ENCODE data around the gene SLC39A13. TPM values are rescaled to one million over a fixed set of nuclear protein-coding genes. Genes with fewer than 3 reads are reported as not detected.

SLC39A13 gene
- 10 to 100 TPM; 20.2 to 23.4 TPM for total RNA-seq
- polyA plus RNA-seq: 39.4 TPM

DNA sequence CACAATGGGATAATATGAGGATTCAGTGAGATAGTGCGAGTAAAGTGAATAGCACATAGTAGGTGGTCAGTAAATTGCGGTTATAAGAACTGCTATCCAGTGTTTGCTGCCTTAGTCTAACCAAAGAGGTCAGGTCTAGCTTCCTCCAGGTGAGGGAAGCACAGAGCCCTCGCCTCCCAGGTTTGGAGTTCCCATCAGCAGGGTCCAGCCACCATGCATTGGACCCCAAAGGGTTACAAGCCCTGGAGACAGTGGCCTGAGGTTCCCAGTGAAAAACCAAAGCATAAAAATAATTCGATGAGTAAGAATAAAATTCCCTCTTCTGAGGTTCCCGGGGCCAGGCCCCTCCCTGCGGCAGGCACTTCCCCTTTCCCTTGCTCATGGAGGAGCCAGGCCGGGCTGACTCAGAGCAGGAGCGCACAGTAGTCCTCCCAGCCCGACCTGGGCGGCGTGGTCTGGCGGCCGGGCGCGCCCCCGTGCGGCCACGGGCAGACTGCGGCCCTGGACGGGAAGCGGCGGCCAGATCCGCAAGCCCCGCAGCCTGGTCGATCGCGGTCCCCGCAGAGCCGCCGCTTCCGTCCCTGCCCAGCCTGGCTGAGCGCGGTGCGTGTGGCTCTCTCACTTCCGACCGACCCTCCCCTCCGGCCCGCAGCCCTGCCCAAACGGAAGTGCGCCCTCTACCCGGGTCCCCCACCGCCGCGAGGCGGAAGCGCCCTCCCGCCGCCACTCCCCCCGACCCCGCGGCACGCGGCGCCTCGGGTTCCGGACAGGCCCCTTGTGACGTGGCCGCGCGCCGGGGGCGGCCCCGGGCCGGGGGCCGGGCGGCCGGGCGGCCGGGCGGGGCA is at the start of gene SLC39A13:
Gene SLC39A13, plus strand, starts transcription at position 845 of the 845 bp plus-strand sequence. CDS start 1,505 bp downstream, outside the sequence.
- Mint-ChIP-seq H3K27me3 (no peaks in the 10 kb centered on the region), H3K36me3 (peaks cover 0 to 13% (median 0%) of the 10 kb centered on the region in 3 donors), H3K27ac (peak within 1 kb of the TSS; percentile 88 to 98 (median 94)), H3K4me3 (peak within 1 kb of the TSS; percentile 87 to 96 (median 91)), H3K9me3 (no peaks in the 10 kb centered on the region), H3K4me1 (peaks cover 15 to 32% (median 19%) of the 10 kb centered on the region in 3 donors)
- no peaks in the 10 kb centered on the region for H3K9me3 ChIP-seq (ENCODE audit: low read length)
- CTCF ChIA-PET: interaction anchor here (0.9 to 7.1 kb wide), 9 partner anchors 15 to 231 kb away, joined by 3 to 129 read pairs (median 4); partner anchors contain the start of genes ACP2 and ARFGAP2
- peak; percentile 85 to 92 (median 89) for DNase-seq
- H3K4me3 ChIP-seq (ENCODE audit: low read length): peak within 1 kb of the TSS; percentile 72
- H3K27ac ChIP-seq (ENCODE audit: low read depth, low read length): peak within 1 kb of the TSS; percentile 69
- H3K27me3 ChIP-seq (ENCODE audit: insufficient read depth, low read length, poor library complexity, severe bottlenecking): no peaks in the 10 kb centered on the region
- no peaks in the 10 kb centered on the region for H3K36me3 ChIP-seq (ENCODE audit: insufficient read depth, low read length)
- POLR2A ChIA-PET: interaction anchor here (0.6 kb wide), 1 partner anchor 235 kb away, joined by 6 read pairs; no protein-coding TSS in a partner anchor
- H3K4me1 ChIP-seq (ENCODE audit: insufficient read depth, low read length): peaks cover 19% of the 10 kb centered on the region

DNA sequence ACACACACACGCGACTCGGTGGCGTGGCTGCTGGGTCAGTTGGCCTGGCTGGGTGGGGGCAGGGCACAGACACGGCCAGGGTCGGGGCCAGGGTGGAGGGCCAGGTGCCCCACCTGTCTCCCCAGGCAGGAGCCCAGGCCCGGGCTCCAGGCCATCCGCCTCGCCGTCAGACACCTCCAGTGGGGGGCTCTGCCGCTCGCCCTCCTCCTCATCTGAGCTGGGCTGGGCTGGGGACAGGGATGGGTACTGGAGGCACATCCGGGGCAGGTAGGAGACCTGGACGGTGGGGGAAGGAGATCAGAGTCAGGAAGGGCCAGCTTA is 49.7 kb upstream of the SLC39A13 start:
- Histone ChIP-seq H3K27ac (ENCODE audit: low read depth, low read length) (no peak overlapping the region), H3K27me3 (ENCODE audit: insufficient read depth, low read length, poor library complexity, severe bottlenecking) (no peaks in the 10 kb centered on the region), H3K36me3 (ENCODE audit: insufficient read depth, low read length) (no peaks in the 10 kb centered on the region), H3K4me1 (ENCODE audit: insufficient read depth, low read length) (no peaks in the 10 kb centered on the region), H3K9me3 (ENCODE audit: low read length) (no peaks in the 10 kb centered on the region), H3K4me3 (ENCODE audit: low read length) (no peak overlapping the region)
- Mint-ChIP-seq H3K4me1 (peaks cover 0 to 2% (median 0%) of the 10 kb centered on the region in 3 donors), H3K27me3 (no peaks in the 10 kb centered on the region), H3K4me3 (no peak overlapping the region), H3K36me3 (no peaks in the 10 kb centered on the region), H3K9me3 (no peaks in the 10 kb centered on the region), H3K27ac (no peak overlapping the region)
- DNase-seq: no peak
- POLR2A ChIA-PET: no interaction called here
- CTCF ChIA-PET: no interaction called here

- ChIA-PET CTCF (no interaction called here), POLR2A (no interaction called here)
- Mint-ChIP-seq H3K27ac (peak overlapping the region in 2 of 8 donors; percentile 67 to 68), H3K4me3 (no peak overlapping the region), H3K4me1 (peaks cover 0 to 2% (median 0%) of the 10 kb centered on the region in 3 donors), H3K9me3 (no peaks in the 10 kb centered on the region), H3K27me3 (no peaks in the 10 kb centered on the region), H3K36me3 (no peaks in the 10 kb centered on the region)
- Histone ChIP-seq H3K36me3 (ENCODE audit: insufficient read depth, low read length) (no peaks in the 10 kb centered on the region), H3K4me3 (ENCODE audit: low read length) (no peak overlapping the region), H3K9me3 (ENCODE audit: low read length) (no peaks in the 10 kb centered on the region), H3K27me3 (ENCODE audit: insufficient read depth, low read length, poor library complexity, severe bottlenecking) (no peaks in the 10 kb centered on the region), H3K27ac (ENCODE audit: low read depth, low read length) (no peak overlapping the region), H3K4me1 (ENCODE audit: insufficient read depth, low read length) (no peaks in the 10 kb centered on the region)
- DNase-seq: no peak
Measured at GRCh38 chr11:47359162-47359561, 49.2 kb upstream of the SLC39A13 start.

GRCh38 chr11:47359586-47359985 is 48.8 kb upstream of the SLC39A13 start:
- CTCF ChIA-PET: no interaction called here

GRCh38 chr11:47360341-47360740 is 48.0 kb upstream of the SLC39A13 start:
- no peak overlapping the region for H3K27ac ChIP-seq (ENCODE audit: low read depth, low read length)
- ChIA-PET CTCF (interaction anchor here (4.8 kb wide), 1 partner anchor 14 kb away, joined by 13 read pairs; no protein-coding TSS in a partner anchor), POLR2A (no interaction called here)
- Mint-ChIP-seq H3K27ac (no peak overlapping the region), H3K9me3 (no peaks in the 10 kb centered on the region), H3K4me1 (peaks cover 0 to 2% (median 0%) of the 10 kb centered on the region in 3 donors), H3K4me3 (no peak overlapping the region), H3K27me3 (peaks cover 0 to 7% of the 10 kb centered on the region in 2 donors), H3K36me3 (no peaks in the 10 kb centered on the region)
- no peak for DNase-seq
- no peaks in the 10 kb centered on the region for H3K36me3 ChIP-seq (ENCODE audit: insufficient read depth, low read length)
- no peaks in the 10 kb centered on the region for H3K4me1 ChIP-seq (ENCODE audit: insufficient read depth, low read length)
- no peak overlapping the region for H3K4me3 ChIP-seq (ENCODE audit: low read length)
- H3K9me3 ChIP-seq (ENCODE audit: low read length): no peaks in the 10 kb centered on the region
- H3K27me3 ChIP-seq (ENCODE audit: insufficient read depth, low read length, poor library complexity, severe bottlenecking): no peaks in the 10 kb centered on the region

More at GRCh38 chr11:47359586-47359985, 48.8 kb upstream of the SLC39A13 start:
- no peak for DNase-seq
- H3K27me3 Mint-ChIP-seq: peaks cover 0 to 3% of the 10 kb centered on the region in 2 donors
- Histone ChIP-seq H3K36me3 (ENCODE audit: insufficient read depth, low read length) (no peaks in the 10 kb centered on the region), H3K27ac (ENCODE audit: low read depth, low read length) (no peak overlapping the region), H3K9me3 (ENCODE audit: low read length) (no peaks in the 10 kb centered on the region), H3K4me1 (ENCODE audit: insufficient read depth, low read length) (no peaks in the 10 kb centered on the region), H3K4me3 (ENCODE audit: low read length) (no peak overlapping the region), H3K27me3 (ENCODE audit: insufficient read depth, low read length, poor library complexity, severe bottlenecking) (no peaks in the 10 kb centered on the region)
- H3K4me3 Mint-ChIP-seq: peak overlapping the region in 1 of 7 donors; percentile 54
- peaks cover 0 to 2% (median 0%) of the 10 kb centered on the region in 3 donors for H3K4me1 Mint-ChIP-seq
- H3K9me3 Mint-ChIP-seq: no peaks in the 10 kb centered on the region
- peak overlapping the region in 1 of 8 donors; percentile 67 for H3K27ac Mint-ChIP-seq
- POLR2A ChIA-PET: no interaction called here
- H3K36me3 Mint-ChIP-seq: no peaks in the 10 kb centered on the region

- Histone ChIP-seq H3K36me3 (ENCODE audit: insufficient read depth, low read length) (no peaks in the 10 kb centered on the region), H3K4me3 (ENCODE audit: low read length) (no peak overlapping the region), H3K4me1 (ENCODE audit: insufficient read depth, low read length) (no peaks in the 10 kb centered on the region), H3K9me3 (ENCODE audit: low read length) (no peaks in the 10 kb centered on the region), H3K27me3 (ENCODE audit: insufficient read depth, low read length, poor library complexity, severe bottlenecking) (no peaks in the 10 kb centered on the region), H3K27ac (ENCODE audit: low read depth, low read length) (no peak overlapping the region)
- ChIA-PET CTCF (interaction anchor here (4.8 kb wide), 1 partner anchor 13 kb away, joined by 13 read pairs; no protein-coding TSS in a partner anchor), POLR2A (no interaction called here)
- DNase-seq: no peak
- peak overlapping the region in 1 of 8 donors; percentile 25 for H3K27ac Mint-ChIP-seq
- peaks cover 5 to 12% of the 10 kb centered on the region in 2 donors for H3K27me3 Mint-ChIP-seq
- H3K9me3 Mint-ChIP-seq: no peaks in the 10 kb centered on the region
- H3K36me3 Mint-ChIP-seq: no peaks in the 10 kb centered on the region
- no peak overlapping the region for H3K4me3 Mint-ChIP-seq
- H3K4me1 Mint-ChIP-seq: peaks cover 0 to 2% (median 0%) of the 10 kb centered on the region in 3 donors
Measured at GRCh38 chr11:47361419-47361818, 47.0 kb upstream of the SLC39A13 start.

GRCh38 chr11:47366020-47366490 is 42.3 kb upstream of the SLC39A13 start:
- no peaks in the 10 kb centered on the region for H3K9me3 Mint-ChIP-seq
- Histone ChIP-seq H3K9me3 (ENCODE audit: low read length) (no peaks in the 10 kb centered on the region), H3K36me3 (ENCODE audit: insufficient read depth, low read length) (no peaks in the 10 kb centered on the region), H3K4me3 (ENCODE audit: low read length) (no peak overlapping the region), H3K27me3 (ENCODE audit: insufficient read depth, low read length, poor library complexity, severe bottlenecking) (no peaks in the 10 kb centered on the region), H3K4me1 (ENCODE audit: insufficient read depth, low read length) (no peaks in the 10 kb centered on the region), H3K27ac (ENCODE audit: low read depth, low read length) (no peak overlapping the region)
- H3K4me3 Mint-ChIP-seq: no peak overlapping the region
- H3K4me1 Mint-ChIP-seq: no peaks in the 10 kb centered on the region
- peaks cover 11 to 12% of the 10 kb centered on the region in 2 donors for H3K27me3 Mint-ChIP-seq
- DNase-seq: no peak
- CTCF ChIA-PET: no interaction called here
- H3K27ac Mint-ChIP-seq: peak overlapping the region in 2 of 8 donors; percentile 2 to 10
- no peaks in the 10 kb centered on the region for H3K36me3 Mint-ChIP-seq
- POLR2A ChIA-PET: no interaction called here

GRCh38 chr11:47369676-47370075 is 38.7 kb upstream of the SLC39A13 start:
- CTCF ChIA-PET: no interaction called here
- Histone ChIP-seq H3K4me1 (ENCODE audit: insufficient read depth, low read length) (peaks cover 3% of the 10 kb centered on the region), H3K4me3 (ENCODE audit: low read length) (no peak overlapping the region), H3K27ac (ENCODE audit: low read depth, low read length) (no peak overlapping the region), H3K36me3 (ENCODE audit: insufficient read depth, low read length) (no peaks in the 10 kb centered on the region), H3K27me3 (ENCODE audit: insufficient read depth, low read length, poor library complexity, severe bottlenecking) (no peaks in the 10 kb centered on the region), H3K9me3 (ENCODE audit: low read length) (no peaks in the 10 kb centered on the region)
- no peak overlapping the region for H3K4me3 Mint-ChIP-seq
- POLR2A ChIA-PET: interaction anchor here (0.5 to 0.7 kb wide), 2 partner anchors 110 to 810 kb away, joined by 3 read pairs; no protein-coding TSS in a partner anchor
- peaks cover 0 to 2% (median 0%) of the 10 kb centered on the region in 3 donors for H3K4me1 Mint-ChIP-seq
- H3K36me3 Mint-ChIP-seq: no peaks in the 10 kb centered on the region
- H3K27ac Mint-ChIP-seq: peak overlapping the region in 1 of 8 donors; percentile 21
- no peak for DNase-seq
- H3K9me3 Mint-ChIP-seq: no peaks in the 10 kb centered on the region
- peaks cover 9 to 11% of the 10 kb centered on the region in 2 donors for H3K27me3 Mint-ChIP-seq
